Activated naive CD4-positive, alpha-beta T cell treated with anti-CD3 and anti-CD28 coated beads, Interleukin-2, amount 50 U/mL, for 16 hours (primary cell): ENCODE measurements around the gene UBA3.

Source experiments
- DNase-seq: peaks from one replicate; pipeline ENCODE4 v3.0.0-alpha.2; 2020

UBA3 gene

DNA sequence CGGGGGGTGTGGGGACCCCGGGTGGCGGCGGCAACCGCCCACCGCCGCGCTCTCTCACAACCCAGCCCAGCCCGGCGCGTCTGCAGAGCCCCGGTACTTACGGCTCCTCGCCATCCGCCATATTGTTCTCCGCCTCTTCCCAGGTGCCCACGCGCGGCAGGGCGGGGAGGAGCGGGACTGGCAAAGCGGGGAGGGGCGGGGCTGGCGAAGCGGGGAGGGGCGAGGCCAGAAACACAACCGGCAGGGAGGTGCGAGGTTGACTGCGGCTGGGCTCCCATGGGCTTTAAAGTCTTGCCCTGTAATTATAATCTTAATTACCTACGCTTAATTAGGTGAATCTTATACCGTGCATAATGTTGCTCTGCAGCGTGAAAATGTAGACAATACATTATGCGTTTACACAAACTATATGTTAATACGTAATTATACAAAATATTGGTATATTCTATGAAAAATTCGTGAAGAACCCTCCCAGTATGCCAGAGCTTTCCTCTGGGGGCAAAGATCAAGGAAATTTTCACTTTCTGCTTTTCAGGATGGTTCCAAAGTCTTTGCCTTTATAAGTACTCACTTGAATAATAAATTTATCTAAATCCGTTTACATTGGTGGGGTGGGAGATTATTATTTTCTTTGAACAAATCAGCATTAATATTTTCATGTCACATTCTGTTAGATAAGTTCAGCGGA is at the start of gene UBA3:
TSS of gene UBA3 (minus strand) at position 133 of the 688 bp plus-strand sequence. CDS start at position 121, 12 bp downstream.
- DNase-seq = peak; percentile 94

DNA sequence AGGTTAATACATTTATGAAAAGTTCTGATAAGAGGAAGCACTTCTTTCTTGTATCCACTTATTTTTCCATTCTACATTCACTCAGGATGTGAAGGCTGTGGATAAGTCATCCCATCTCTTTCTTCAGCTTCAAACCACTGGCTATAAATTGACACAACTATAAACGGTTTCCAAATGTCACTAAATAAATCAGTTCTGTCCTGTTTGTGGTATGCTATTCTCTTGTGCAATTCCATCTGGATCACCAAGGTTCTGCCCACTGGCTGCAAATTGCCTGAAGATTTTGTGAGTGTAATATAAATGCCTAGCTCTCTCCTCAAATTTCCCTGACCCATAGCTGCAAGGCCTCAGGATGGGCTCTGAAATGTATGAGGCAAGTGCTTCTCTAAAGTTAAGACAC is 49.4 kb upstream of the UBA3 start:
- DNase-seq = no peak

DNA sequence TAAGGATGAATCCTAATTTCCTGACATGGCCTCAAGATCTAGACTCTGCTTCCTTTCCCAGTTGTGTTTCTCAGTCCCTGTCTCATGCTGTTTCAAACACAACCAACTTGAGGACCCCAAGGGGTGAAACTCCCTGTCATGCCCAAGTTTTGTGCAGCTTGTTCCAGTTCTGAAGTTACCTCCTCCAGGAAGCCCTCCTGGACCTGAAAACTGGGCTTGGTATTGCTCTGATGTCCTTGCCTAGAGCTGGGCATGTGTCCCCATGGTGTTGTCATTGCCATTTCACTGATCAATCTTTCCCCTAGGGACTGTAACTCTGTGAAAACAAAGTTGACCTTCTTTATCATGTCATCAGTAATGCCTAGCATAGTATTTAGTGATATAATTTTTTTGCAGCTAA is 48.3 kb upstream of the UBA3 start:
- no peak for DNase-seq

DNA sequence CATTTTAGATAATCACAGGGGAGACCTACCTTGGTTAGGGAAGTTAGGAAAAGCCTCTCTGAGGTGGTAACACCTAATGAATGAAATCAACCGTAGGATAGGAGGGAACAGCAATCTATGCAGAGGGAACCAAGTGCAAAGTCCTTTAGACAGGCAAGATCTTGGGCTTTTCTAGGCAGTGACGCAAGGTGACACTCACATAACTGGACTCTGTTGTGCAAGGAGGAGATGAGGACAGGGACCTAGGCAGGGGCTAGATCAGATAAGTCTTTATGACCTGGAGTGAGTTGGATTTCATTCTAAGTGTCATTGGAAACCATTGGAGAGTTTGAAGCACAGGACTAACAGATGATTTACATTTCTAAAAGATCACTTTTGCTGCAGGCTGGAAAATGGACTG is 46.8 kb upstream of the UBA3 start:
- no peak for DNase-seq

DNA sequence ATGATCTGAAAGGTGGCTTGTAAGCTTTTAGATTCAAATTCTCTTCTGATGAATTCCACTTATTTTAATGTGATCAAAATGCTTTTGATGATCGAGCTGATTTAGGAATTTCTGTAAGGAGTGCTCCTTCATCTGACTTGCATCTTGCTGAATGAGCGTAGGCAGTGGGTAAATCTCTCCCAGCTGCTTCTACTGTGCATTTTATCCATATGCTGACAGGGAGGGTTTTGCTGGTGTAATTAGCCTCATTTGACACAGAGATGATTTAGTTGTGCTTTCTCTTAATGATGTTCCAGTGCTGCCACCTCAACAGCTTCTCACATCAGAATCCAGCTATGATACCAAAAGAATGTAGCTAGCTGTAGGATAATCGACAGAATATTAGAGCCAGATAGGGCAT is 46.1 kb upstream of the UBA3 start:
- no peak for DNase-seq

DNA sequence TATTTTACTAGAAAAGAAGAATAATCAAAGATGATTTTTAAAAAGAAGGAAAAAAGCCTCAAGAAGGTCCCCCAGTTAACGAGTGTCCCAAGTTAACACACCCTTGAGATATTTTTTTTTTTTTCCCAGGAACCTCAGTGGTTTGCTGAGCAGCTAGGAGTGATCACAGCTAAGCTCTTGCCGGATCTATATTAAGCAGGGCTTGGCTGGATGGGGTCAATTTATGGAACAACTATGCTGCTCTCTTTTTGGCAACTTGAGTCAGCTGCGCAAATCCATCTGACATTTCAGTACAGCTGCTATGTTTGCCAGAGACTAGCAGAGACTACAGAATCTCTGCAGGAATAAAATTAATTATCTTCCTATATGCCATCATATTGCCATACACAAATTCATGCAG is 42.2 kb upstream of the UBA3 start, which contains the start of gene LMOD3:
TSS of gene LMOD3 (minus strand) at position 193 of the 400 bp plus-strand sequence. CDS start 209 bp downstream, outside the sequence.
- DNase-seq = no peak

DNA sequence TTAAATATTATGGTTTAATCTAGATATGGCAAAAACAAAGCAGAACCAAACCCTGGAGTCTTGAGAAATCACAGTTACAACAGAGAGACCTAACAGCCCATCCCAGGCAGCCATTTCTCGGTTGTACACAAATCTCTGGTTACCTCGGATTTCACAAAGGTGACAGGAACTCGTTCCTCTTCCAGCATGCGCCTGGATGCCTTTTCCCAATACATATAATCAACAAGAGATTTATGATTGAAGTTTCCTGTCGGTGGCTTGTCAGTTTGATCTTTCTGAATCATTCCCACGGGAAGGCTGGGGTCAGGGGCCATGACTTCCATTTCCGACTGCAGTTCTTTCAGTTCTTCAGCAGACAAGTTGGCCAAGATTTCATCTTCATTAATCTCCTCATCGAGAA is 41.8 kb upstream of the UBA3 start:
- DNase-seq = no peak

DNA sequence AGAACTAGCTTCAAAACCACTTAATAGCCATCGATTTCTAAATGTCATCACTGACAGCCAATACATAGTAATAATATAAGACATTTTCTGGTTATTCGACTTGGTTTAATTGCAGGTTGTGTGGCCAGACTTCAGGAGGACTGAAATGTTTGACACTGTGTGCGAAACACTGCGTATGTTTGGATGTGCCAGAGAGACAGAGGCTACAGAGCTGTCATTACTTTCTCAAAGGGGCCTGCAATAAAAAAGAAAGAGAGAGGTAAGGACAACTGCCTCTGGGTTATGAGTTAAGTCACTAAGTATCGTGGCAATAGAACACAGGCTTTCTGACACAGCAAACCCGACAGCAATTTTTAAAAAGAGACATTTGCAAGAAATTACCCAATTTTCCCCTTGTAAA is 41.3 kb upstream of the UBA3 start:
- no peak for DNase-seq

DNA sequence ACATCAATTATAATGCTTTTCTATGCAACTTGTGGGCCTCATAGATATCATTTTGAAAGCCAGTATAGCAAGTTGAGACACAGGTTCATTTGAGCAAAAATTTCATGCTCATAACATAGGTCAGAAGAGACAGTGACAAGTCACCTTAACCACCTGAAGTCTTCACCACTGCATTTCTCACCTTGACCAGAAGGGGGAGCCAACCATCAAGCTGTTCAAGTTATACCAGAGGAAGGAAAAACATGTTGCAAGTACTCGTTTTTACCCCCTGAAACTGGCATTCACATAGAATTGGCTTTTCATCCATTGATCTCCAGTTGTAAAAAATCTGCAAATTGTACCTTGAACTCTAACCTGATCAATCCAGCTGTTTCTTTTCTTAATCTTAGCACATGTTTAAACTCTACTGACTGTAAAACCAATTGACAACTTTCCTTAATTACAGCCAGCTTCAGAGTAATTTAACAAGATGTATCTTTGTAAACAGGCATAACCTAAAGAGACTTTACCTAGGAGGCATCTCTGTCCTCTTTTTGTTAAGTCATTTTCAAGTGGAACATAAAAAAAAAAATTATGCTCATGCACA is 40.8 kb upstream of the UBA3 start:
- peak; percentile 77 for DNase-seq

DNA sequence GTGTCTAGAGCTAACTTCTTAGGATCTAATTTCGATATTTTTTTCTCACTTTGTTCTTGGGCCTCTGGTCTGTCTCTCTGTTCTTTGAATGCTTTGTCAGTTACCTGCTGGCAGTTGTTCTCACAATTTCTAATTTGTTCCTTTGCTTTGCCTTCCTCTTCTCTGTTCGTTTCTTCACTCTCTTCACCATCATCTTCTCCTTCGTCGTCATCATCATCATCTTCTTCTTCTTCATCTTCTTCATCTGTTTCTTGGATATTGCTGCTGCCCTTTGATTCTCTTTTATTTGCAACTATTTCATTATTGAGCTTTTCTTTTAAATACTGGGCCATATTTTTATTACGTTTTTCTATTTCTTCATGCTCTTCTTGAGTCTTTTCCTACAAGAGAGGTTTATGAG is 39.5 kb upstream of the UBA3 start:
- DNase-seq = no peak

DNA sequence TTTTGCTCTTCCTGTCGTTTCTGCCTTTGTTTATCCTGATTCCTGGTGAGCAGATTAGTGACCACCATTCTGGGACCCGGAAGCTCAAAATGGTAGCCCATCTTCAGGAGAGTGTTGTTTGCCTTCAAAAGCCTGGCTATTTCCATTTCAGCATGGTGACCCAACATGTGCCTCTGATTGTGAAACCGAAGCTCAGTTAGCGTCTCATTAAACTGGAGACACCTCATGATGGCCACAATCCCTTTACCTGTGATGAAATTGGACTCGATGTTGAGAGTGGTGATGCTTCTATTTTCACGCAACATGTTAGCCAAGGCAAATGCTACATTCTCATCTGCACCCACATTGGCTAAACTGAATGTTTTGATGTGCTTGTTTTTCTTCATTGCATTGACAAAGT is 39.0 kb upstream of the UBA3 start:
- DNase-seq = no peak

DNA sequence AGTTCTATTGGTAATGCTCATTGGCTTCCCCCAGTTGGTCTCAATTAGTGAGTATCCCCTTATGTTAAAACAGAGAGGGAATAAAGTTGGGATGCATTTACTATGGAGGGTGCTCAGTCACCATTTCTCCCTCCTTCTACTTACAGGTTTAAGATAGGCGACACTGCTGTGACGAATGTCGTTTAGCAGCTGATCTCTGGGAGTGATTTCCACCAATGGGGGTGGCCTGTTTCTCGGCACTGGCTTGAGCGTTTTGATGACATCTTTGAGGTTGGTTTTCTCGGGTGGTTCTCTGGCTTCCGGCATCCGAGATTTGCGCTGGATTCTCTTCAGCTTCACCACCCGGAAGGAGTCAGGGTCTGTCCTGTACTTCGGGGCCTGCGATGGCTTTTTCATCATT is 38.4 kb upstream of the UBA3 start:
- no peak for DNase-seq

DNA sequence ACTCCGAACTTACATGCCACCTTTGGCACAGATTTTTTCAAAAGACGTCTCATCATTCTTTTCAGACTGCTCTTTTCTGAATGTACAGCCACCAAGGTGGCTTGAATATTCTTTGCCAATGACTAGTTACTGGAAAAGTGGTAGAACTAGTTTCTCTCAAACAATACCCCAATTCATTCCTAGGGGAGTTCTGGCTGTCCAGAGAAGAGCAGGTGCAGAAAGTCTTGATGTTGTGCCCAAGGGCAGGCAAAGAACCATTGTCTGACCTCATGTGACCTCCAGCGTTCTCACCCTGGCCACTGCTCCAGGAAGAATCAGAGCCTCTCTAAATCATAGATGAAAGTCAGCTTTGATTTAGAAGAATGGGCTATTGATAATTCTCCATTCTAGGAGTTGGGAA is 36.7 kb upstream of the UBA3 start:
- no peak for DNase-seq

DNA sequence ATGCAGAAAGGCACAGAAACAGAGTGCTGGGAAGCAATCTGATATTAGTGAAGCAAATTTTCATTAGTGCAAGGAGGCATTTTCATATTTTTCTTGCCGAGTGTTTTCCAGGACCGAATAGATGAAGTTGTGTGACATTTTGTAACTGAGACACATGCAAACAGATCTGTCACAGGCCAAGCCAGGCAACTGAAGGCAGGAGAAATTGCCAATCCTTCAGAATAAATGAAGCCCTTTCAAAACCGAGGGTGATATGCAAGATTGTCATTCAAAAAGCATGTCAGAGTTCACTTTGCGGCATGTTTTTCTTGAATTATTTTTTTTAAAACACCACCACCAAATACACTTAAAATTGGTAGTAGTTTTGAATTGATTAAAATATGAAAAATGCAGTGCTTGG is 36.0 kb upstream of the UBA3 start:
- no peak for DNase-seq

DNA sequence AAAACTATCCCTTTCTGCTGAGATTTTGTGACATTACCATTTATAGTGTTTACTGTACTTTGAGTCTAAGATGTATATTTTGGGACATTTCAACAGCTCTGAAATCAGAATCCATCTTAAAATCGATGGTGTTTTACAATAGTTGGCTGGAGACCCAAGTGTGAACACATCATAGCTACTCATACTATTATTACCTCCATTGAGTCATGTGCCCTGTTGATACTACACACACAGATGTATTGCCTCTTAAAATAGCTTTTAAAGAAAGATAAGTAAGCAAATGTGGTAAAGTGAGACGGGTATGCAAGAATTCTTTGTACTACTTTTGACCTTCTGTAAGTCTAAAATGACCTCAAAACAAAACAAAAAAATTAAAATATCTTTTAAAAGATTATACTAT is 35.6 kb upstream of the UBA3 start:
- DNase-seq = no peak

DNA sequence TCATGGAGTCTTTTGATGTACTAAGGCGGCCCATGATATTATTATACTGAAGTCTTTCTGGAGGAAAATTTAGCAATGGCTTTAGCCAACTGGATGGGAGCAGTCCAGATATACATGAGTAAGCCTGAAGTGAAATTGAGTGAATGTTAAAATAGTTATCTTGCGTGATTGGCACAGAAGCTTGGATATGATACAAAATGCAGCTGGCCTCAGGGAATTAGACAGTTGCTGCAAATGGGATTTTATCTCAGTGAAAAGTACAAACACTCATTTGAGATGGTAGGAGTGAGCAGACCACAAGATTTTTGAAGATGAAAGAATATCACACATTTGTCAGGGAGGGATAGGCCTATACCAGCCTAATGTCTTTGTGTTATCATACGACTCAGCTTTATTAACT is 33.4 kb upstream of the UBA3 start:
- DNase-seq = no peak

DNA sequence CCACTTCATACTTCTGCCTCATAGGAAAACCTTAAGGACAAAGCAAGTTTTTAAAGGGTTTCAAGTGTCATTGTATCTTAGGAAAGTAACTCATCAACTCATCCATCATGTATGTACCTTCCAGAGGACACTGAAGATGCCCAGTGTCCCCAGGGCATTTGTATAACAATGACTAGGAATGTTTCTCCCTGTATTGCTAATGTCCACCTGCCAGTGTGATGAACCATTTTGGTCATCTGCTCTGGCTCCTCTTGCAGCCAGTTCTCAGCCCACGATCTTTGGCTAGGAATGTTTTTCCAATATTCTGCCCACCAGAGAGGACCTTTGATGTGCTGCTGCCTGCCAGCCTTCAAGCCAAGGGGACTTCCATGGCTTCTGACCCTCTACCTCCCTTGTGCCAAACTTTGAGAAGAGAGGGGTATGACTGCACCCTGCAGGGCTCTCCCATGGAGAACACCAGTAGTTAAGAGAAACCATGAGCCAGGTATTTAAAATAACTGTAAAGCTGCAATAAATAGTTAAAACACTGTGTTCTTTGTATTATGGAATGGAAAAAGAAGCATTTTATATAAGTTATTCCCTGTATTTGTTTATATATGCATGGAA is 30.9 kb upstream of the UBA3 start:
- DNase-seq = no peak

DNA sequence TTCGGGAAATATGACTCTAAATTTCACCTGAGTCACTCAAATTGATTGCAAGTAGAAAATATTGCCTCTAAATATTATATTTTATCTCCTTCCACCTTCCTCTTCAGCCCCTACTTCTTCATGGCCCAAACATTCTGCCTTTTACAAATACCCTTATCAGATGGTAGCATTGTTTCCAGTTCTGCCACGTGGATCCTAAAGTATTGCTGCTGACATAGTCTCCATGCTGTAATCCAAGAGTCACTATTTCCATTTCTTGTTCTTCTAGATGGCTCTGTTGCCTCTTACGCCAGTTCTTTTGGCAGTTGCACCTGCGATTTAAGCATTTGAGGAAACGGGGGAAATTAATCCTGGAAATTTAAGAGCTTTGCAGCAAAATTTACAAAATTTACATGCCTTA is 28.6 kb upstream of the UBA3 start:
- no peak for DNase-seq

DNA sequence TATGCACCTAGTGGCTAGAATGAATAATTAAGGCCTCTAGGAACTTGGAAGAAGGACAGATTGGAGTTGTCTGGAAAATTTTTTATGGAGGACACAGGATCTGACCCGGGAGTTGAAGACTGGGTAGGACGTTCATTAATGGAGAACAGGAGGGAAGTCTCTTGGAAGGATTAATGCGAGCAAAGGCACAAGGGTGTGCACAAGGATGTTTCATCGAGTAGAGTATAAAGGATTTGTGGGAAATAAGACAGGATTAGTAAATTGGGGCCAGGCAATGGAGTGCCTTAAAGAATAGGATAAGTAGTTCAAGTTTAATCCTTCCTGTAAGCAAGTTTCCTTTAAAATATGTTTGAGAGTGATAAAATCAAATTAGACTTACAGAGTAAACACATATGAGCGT is 27.7 kb upstream of the UBA3 start:
- no peak for DNase-seq

DNA sequence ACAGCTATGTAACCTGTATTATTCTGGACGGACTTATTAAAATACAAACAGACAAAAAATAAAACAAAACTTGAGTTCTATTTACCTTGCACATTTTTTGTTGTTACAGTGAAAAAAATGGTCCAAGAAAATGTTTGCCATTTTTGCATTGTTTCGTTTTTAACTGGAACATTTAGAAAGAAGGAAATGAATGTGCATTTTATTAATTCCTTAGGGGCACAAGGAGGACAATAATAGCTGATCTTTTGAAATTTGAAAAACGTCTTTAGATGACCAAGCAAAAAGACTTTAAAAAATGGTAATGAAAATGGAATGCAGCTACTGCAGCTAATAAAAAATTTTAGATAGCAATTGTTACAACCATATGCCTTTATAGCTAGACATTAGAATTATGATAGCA is 25.2 kb upstream of the UBA3 start:
- DNase-seq = no peak

DNA sequence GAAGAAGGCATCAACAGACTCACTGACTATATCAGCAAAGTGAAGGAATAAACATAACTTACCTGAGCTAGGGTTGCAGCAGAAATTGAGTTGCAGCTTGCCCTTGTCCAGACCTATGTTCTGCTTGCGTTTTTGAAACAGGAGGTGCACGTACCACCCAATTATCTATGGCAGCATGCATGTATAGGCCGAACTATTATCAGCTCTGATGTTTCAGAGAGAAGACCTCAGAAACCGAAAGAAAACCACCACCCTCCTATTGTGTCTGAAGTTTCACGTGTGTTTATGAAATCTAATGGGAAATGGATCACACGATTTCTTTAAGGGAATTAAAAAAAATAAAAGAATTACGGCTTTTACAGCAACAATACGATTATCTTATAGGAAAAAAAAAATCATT is 24.4 kb upstream of the UBA3 start:
- no peak for DNase-seq

DNA sequence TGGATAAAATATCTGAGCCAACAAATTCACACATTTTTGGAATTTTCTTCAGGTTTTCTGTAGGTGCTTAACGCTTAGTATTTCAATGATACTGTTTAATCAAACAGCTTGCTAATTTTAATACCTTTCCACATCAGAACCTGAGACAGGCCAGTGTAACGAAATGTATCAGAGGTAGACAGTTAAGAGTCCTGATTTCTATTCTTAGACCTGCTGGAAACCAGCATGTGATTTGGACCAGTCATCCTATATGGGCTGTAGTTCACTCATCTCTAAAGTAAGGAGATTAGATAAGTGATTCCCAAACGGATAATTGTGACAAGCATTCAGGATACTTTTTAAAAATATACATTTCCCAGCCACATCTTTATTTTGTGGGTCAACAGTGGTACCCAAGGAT is 23.0 kb upstream of the UBA3 start:
- no peak for DNase-seq

DNA sequence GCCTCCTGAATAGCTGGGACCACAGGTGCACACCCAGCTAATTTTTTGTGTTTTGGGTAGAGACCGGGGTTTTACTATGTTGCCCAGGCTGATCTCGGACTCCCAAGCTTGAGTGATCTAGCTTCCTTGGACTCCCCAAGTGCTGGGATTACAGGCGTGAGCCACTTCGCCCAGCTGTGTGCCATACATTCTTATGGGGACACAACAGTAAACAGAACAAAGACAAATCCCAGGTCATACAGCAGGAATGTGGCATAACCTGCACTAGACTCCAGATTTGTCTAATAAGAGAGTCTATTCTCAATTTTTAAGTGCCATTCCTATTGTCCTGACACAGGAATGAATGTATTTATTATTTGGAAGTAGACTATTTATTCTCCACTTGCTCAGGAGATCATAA is 22.2 kb upstream of the UBA3 start:
- DNase-seq = no peak

DNA sequence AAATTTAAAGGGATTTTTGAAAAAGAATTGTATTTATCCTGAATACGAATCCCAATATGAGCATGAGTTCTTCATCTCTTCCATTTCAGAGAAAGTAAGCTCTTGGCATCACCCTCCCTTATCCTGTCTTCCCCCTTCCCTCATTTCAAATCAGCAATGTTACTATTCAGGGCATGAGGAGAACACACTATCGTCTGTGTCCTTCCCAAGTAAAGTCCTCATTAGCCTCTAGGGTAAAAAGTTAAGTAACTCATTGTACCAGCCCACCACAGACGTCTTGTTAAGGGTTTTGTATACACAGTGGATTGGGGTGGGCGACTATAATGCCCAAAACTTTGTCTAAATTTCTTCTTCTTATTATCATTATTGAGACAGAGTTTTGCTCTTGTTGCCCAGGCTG is 19.4 kb upstream of the UBA3 start:
- no peak for DNase-seq
